Lower lobe of right lung (tissue), 2 donors: ENCODE data around the gene ABO. TPM values are rescaled to one million over a fixed set of nuclear protein-coding genes. Genes with fewer than 3 reads are reported as not detected.
"Not testable (repeated sequence)": the region's sequence is repeated elsewhere in the genome, so short reads cannot be mapped to it uniquely, and the experiment has no call there.

Source experiments
- ATAC-seq, 2 donors: fragments of 200-7000 bp; cut with Tn5 transposase; one replicate each; pipeline ENCODE4 v1.9.1; 2020 to 2022; ENCODE audit warnings: mild to moderate bottlenecking in 2 of 2, moderate library complexity in 2 of 2
- DNase-seq: peaks from one replicate; pipeline ENCODE4 v3.0.0-alpha.2; 2020
- H3K27ac ChIP-seq: fragments of 200-600 bp; one replicate; pipeline ENCODE4 v1.8.0; 2022
- H3K27me3 ChIP-seq: fragments of 200-600 bp; one replicate; pipeline ENCODE4 v1.8.0; 2022; ENCODE audit warnings: low read depth
- H3K36me3 ChIP-seq: fragments of 200-600 bp; one replicate; pipeline ENCODE4 v1.8.0; 2022; ENCODE audit warnings: mild to moderate bottlenecking
- H3K4me1 ChIP-seq: fragments of 200-600 bp; one replicate; pipeline ENCODE4 v1.8.0; 2022
- H3K4me3 ChIP-seq: fragments of 200-600 bp; one replicate; pipeline ENCODE4 v1.8.0; 2022; ENCODE audit warnings: mild to moderate bottlenecking
- H3K9me3 ChIP-seq: fragments of 200-600 bp; one replicate; pipeline ENCODE4 v1.8.0; 2022
- intact Hi-C: fragments of 100-400 bp; cut with DNase I; formaldehyde crosslinking; loops from one replicate; pipeline ENCODE4 v1.11.0; 2022
- total RNA-seq: library from RNA; stranded (reverse); fragmentation: NEBNext Ultra II Directional; extraction: Animal tissue kit (Norgen Biotek cat#: 25700); gene quantifications from one replicate; pipeline ENCODE4 v1.2.1, GENCODE V29; 2021
- TF ChIP-seq, protein P1 (sequence below): fragments of 200-600 bp; IDR thresholded peaks from one replicate; pipeline ENCODE4 v1.8.0; 2022; ENCODE audit warnings: antibody characterized with exemption, mild to moderate bottlenecking
- donor health status: DM: no; HTN: yes; CAD: no; lungs with severe emphysema.

ABO gene
- total RNA-seq, 1 donor from 2014 or later: 25.0 TPM

DNA sequence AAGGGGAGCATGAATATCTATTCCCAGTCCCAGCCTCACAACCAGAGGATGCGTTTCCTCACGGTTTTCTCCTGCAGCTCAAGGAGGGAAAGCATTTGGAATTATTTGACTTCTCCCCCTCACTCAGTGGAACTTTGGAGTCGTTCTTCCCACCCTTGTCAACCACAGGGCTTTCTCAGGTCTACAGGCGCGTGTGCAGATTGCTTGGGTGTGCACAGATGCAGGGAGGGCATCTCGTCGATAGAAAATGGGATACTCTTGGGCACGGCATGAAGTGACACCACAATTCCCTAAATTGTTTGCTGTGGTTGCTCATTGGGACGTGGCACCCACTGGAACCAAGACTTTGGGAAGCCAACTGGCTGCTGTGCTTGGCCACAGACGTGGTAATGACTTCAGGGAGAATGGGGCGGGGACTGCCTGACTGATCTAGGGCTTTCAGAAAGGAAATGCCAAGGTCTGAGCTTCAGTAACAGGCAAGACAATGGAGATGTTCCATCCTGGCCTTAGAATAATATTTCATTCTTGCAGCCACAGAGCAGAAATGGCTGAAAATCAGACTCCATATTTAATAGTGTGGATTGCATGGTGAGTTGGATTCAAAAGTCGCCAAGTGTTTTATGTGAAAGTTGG, 53.7 kb downstream of the ABO start:
- no peak overlapping the region for H3K4me3 ChIP-seq
- TF ChIP-seq, protein P1, sequence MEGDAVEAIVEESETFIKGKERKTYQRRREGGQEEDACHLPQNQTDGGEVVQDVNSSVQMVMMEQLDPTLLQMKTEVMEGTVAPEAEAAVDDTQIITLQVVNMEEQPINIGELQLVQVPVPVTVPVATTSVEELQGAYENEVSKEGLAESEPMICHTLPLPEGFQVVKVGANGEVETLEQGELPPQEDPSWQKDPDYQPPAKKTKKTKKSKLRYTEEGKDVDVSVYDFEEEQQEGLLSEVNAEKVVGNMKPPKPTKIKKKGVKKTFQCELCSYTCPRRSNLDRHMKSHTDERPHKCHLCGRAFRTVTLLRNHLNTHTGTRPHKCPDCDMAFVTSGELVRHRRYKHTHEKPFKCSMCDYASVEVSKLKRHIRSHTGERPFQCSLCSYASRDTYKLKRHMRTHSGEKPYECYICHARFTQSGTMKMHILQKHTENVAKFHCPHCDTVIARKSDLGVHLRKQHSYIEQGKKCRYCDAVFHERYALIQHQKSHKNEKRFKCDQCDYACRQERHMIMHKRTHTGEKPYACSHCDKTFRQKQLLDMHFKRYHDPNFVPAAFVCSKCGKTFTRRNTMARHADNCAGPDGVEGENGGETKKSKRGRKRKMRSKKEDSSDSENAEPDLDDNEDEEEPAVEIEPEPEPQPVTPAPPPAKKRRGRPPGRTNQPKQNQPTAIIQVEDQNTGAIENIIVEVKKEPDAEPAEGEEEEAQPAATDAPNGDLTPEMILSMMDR: no peak
- no peak for ATAC-seq
- intact Hi-C loops: no loop called here
- no peak overlapping the region for H3K27ac ChIP-seq
- no peaks in the 10 kb centered on the region for H3K27me3 ChIP-seq
- no peak for DNase-seq
- H3K36me3 ChIP-seq: no peaks in the 10 kb centered on the region
- H3K9me3 ChIP-seq: no peaks in the 10 kb centered on the region
- no peaks in the 10 kb centered on the region for H3K4me1 ChIP-seq

DNA sequence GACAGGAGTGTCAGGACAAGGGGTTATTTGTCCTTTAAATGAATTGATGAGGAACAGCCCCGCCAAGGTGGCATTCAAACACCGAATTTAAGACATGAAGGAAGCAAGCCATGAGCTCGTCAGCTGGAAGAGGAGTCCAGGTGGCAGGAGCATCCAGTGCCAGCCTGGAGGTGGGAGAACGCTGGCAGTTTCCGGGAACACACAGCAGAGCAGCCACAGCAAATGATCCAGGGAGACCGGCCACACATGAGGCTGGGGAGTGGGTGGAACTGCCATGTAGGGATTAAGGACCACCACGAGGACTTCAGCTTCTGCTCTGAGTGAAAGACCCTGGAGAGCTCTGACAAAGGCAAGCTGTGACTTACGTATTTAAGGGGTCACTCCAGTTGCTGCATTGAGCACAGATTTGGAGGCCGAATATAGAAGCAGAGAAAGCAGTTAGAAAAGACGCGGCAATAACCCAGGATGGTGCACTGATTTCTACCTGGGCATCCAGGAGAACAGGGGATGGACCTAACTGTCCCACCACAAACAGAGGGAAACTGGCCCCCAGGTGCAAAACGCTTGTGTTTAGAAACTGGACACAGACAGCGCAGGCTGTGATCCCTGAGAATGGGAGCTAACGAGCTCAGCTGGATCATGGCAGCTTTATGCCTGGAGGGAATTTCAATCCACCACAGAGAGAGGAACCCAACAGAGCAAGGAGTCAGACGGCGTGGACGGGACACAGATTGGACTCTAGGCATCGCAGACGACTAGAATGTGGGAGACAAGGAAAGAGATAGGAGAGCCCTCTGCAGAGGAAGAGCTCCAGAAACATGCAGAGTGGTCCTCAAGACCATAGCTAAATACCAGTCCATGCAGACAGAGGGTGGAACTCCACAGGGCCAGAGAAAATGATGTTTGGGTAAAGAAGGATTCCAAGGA, 56.7 kb downstream of the ABO start:
- intact Hi-C loops, H3K27me3 ChIP-seq, DNase-seq, H3K27ac ChIP-seq, H3K36me3 ChIP-seq, ATAC-seq, H3K4me1 ChIP-seq, H3K4me3 ChIP-seq, H3K9me3 ChIP-seq: not testable (repeated sequence)

DNA sequence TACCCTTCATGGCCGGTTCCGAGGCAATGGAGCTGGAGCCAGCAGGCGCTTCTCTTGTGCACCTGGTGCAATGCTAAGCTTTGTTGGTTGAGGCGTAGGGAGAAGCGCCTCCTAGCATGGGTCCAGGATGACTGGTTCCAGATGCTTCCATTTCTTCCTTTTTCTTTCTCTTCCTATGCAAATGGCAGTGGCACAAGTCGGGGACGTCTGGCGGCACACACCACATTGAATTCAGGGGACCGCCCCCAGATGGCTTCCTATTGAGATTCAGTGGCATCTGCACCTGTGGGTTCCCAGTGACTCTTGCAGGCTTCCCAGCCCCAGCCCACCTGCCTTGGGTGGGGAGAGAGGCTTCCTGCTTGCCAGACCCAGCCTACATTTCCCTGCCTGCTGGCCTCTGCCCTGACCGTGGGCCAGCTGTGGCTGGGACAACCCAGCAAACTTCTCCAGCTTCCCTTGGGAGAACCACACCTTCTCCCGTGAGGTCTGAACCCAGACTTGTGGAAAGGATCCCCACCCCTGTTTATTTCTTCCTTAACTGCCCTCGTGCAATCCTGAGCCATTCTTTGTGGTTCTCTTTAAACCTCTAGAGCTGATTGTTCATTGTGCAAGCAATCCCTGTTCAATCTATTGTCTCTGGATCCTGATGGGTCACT, 57.5 kb downstream of the ABO start:
- H3K4me3 ChIP-seq, H3K36me3 ChIP-seq, H3K9me3 ChIP-seq, intact Hi-C loops, DNase-seq, ATAC-seq, H3K27me3 ChIP-seq, H3K27ac ChIP-seq, H3K4me1 ChIP-seq: not testable (repeated sequence)

DNA sequence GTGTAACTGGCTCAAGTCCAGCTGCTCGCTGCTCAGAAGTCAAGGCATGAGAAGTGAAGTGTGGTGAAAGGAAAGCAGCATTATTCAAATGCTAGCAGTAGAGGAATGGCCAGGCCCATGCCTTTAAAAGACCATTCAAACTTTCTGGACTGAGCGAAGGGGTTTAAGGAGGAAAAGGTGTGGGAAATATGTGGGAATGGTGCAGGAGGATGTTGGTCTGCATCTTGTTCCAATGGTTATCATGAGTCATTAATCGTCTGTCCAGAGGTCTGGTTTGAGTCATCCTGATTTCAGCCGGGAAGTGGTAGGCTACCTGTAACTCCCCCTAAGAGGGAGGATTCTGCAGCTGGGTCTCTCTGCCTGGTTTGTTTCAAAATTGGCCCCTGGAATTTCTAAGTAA, 60.7 kb downstream of the ABO start:
- H3K9me3 ChIP-seq, H3K27me3 ChIP-seq, H3K4me3 ChIP-seq, DNase-seq, intact Hi-C loops, H3K36me3 ChIP-seq, ATAC-seq, H3K27ac ChIP-seq, H3K4me1 ChIP-seq: not testable (repeated sequence)

DNA sequence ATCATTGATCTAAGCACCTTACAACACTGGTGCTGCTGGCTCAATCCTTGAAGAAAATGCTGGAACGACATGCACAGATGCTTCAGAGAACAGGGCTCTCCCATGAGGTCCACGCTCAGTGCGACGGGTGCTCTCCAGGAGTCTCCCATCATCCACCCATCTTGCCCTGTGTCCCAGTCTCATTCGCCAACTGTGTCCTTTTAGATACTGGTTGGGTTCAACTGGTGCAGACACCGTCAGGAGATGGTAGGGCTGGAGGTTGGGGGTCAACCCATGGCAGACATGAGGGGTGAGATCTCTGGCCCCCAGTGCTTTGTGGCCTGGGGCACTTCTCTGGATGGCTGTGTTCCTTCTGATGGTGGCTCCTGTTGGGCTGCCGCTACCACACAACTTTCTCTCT, 64.4 kb downstream of the ABO start:
- DNase-seq (no peak), ATAC-seq (no peak)
- Histone ChIP-seq H3K4me1 (no peaks in the 10 kb centered on the region), H3K36me3 (no peaks in the 10 kb centered on the region), H3K27me3 (peaks cover 9% of the 10 kb centered on the region), H3K27ac (no peak overlapping the region), H3K4me3 (no peak overlapping the region), H3K9me3 (no peaks in the 10 kb centered on the region)
- TF ChIP-seq, protein P1: no peak
- intact Hi-C loops: no loop called here

DNA sequence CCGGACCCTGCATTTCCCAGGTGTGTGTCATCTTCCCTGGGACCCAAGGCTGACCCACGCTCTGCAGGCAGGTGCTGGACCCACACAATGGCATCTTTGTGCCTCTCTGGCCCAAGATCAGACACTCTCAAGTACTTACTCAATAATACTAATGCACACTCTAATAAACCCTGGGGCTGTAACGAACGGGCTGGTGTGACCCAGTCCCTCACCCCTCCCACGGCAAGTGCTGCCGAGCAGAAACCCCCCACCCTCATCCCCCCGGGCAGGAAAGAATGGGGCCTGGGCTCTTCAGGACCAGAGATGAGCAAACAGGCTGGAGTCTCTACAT, 64.8 kb downstream of the ABO start:
- Histone ChIP-seq H3K36me3 (no peaks in the 10 kb centered on the region), H3K9me3 (no peaks in the 10 kb centered on the region), H3K27ac (no peak overlapping the region), H3K4me1 (no peaks in the 10 kb centered on the region), H3K4me3 (no peak overlapping the region), H3K27me3 (peaks cover 9% of the 10 kb centered on the region)
- no peak for ATAC-seq
- intact Hi-C loops: no loop called here
- DNase-seq: no peak
- TF ChIP-seq, protein P1: no peak

DNA sequence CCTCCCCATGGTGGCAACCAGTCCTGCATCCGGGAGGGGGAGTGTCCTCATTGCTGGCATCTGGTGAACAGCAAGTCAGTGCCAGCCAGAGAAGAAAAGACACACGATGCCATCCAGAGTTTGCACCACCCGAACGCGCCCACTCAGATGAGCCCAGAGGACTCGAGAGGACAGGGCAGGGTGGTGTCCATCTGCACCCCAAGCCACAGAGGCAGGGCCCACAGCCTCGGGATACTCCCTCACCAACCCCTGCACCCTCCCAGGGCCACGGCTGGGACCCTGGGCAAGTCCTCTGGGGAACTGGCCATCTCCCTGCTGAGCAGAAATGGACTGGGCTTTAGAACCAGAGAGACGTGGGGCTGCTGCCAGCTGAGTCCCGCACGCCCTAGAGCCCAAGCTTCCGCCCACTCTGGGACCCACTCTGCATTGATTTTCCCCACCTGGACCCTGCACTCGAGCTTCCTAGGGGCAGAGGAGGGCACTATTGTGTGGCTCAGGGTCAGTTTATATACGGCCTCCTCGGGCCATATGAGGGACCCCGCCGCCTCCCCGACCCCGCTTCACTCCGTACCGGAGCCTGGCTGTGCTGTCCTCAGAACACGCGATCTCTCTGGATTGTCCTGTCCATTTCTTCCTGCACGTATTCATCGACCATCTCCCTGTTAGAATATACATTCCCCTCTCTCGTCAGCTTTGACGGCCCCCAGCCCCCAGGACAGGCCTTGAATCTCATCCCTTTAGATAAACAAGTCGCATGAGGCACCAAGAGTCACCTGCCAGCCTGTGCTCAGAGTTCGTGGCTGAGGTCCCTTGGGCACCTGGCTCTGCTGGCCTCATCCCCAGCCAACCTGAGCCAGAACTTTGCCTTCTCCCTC, 65.4 kb downstream of the ABO start:
- intact Hi-C loops, H3K4me3 ChIP-seq, H3K4me1 ChIP-seq, H3K27me3 ChIP-seq, DNase-seq, H3K36me3 ChIP-seq, ATAC-seq, H3K27ac ChIP-seq, H3K9me3 ChIP-seq: not testable (repeated sequence)

DNA sequence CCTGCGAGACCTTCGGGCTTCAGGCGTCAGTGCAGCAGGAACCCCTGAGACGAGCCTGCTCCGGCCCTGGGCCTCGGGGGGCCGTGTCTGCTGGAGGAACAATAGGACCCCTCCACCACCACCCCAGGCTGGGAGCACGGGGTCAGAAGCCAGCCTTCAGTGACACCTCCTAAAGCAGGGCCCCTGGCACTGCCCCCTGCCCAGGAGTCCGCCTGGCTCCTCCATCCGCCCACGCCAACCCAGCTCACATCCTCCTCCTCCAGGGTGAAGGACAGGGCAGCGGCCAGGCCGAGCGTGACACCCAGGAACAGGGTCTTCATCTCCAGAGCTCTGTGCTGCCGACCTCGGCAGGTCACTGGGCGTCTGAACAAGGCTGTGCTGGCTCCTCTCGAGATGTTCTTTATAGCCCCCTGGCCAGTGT, 66.1 kb downstream of the ABO start, which contains the start of gene OBP2B:
OBP2B (minus strand) TSS at position 371 of the 421 bp plus-strand sequence; CDS start at position 320, 51 bp downstream.
- intact Hi-C loops, H3K9me3 ChIP-seq, H3K27me3 ChIP-seq, H3K36me3 ChIP-seq, DNase-seq, H3K27ac ChIP-seq, H3K4me3 ChIP-seq, H3K4me1 ChIP-seq, ATAC-seq: not testable (repeated sequence)

DNA sequence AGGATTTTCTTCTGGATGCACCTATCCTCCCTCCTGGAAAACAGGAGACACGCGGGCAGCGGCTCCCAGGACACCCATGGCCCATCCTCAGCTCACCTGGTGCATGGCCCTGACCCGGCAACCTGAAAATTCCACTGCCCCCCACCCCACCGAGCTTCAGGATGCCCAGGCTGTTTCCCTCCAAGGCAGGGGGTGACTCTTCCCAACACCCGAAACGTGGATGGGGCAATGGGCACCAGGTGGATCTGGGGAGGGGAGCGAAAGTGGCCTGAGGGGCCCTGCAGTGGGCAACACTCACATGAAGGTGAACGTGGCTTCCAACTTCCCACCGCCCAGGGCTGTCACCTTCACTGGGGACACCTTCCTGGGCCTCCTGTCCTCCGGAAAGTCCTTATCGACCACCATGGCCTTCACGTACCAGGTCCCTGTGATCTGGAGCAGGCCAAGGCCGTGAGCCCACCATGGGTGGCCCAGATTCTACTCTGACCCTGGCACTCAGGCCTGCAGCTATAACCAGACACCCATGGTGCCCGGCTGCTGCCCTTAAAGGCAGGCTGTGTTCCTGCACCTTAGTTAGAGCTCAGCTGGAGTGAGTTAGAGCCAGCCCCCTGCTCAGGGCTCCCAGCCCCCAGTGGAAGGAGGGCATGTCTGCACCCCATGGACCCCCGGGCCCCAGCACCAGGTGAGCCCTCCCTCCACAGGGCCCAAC, 66.7 kb downstream of the ABO start:
- DNase-seq, H3K4me1 ChIP-seq, H3K4me3 ChIP-seq, intact Hi-C loops, ATAC-seq, H3K27me3 ChIP-seq, H3K9me3 ChIP-seq, H3K27ac ChIP-seq, H3K36me3 ChIP-seq: not testable (repeated sequence)
